ENCODE results near the gene ORM1.
"Not testable (repeated sequence)": the region's sequence is repeated elsewhere in the genome, so short reads cannot be mapped to it uniquely, and the experiment has no call there.

The ORM1 gene

DNA sequence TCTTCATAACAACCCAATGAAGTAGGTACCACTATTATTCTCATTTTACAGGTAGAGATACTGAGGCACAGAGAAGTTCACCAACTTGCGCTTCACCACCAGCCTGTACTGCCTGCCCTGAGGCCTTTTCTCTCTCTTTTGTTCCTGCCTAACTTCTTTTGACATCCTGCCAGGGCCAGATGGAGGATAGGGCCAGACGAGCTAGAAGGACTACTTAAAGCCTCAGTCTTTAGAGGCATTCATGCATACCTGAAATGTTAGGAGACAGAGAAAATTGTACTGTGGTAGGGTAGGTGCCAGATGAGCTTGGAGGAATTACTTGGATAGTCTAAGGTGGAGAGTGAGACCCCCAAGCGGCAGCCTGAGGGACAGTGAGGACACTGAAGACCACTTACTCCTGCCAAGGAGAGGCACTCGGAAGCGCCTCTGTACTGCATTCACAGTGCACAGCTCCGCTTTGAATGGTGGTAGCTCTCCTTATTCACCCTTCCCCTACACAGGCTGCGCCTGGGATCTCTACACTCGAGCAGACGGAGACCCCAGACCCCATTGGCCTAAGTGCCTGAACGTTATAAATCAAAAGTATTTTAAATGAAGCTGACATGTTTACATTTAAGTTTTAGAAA, 6.2 kb upstream of the ORM1 start:
- peaks cover 5% of the 10 kb centered on the region for H3K9me3 ChIP-seq (ENCODE audit: severe bottlenecking)
- DNase-seq: peak; percentile 29
- H3K36me3 ChIP-seq: peaks cover 2% of the 10 kb centered on the region
- TF ChIP-seq, protein P1, sequence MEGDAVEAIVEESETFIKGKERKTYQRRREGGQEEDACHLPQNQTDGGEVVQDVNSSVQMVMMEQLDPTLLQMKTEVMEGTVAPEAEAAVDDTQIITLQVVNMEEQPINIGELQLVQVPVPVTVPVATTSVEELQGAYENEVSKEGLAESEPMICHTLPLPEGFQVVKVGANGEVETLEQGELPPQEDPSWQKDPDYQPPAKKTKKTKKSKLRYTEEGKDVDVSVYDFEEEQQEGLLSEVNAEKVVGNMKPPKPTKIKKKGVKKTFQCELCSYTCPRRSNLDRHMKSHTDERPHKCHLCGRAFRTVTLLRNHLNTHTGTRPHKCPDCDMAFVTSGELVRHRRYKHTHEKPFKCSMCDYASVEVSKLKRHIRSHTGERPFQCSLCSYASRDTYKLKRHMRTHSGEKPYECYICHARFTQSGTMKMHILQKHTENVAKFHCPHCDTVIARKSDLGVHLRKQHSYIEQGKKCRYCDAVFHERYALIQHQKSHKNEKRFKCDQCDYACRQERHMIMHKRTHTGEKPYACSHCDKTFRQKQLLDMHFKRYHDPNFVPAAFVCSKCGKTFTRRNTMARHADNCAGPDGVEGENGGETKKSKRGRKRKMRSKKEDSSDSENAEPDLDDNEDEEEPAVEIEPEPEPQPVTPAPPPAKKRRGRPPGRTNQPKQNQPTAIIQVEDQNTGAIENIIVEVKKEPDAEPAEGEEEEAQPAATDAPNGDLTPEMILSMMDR (IDR thresholded peaks at IDR 0.05; ENCODE audit: low read depth, low read length): peak; percentile 21; the same call in 1 of the 2 replicates
- no peaks in the 10 kb centered on the region for H3K27me3 ChIP-seq (ENCODE audit: insufficient read depth, low read depth, severe bottlenecking)
- H3K4me3 ChIP-seq (ENCODE audit: low read depth, low read length): no peak overlapping the region
- H3K27ac ChIP-seq: peak overlapping the region; percentile 6; the same call in 1 of the 2 replicates

DNA sequence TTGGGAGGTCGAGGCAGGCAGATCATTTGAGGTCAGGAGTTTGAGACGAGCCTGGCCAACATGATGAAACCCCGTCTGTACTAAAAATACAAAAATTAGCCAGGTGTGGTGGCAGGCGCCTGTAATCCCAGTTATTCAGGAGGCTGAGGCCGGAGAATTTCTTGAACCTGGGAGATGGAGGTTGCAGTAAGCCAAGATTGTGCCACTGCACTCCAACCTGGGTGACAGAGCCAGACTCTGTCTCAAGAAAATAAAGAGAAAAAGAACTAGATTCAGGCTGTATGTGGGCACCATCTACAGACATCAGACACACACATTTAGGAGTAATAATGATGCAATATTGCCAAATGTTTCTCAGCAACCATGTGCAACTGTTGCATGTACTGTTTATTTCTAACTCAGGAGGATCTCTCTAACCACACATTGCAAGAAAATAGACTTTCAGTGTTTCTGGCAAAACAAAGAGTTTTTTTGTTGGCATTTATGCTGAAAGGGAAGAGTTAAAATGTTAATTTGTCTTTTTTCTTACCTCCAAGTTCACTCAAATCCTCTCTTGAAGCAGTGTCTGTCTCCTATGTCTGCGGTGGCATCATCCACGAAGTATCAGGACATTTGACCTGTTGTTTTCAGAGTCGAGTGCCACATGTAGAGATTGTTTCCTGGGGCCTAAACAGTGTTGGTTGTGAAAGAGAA, 5.1 kb upstream of the ORM1 start:
- Histone ChIP-seq H3K27ac (no peak overlapping the region; the same call in 1 of the 2 replicates), H3K36me3 (no peaks in the 10 kb centered on the region), H3K27me3 (ENCODE audit: insufficient read depth, low read depth, severe bottlenecking) (no peaks in the 10 kb centered on the region), H3K9me3 (ENCODE audit: severe bottlenecking) (peaks cover 5% of the 10 kb centered on the region), H3K4me3 (ENCODE audit: low read depth, low read length) (no peak overlapping the region)
- TF ChIP-seq, protein P1 (IDR thresholded peaks at IDR 0.05; ENCODE audit: low read depth, low read length): no peak
- DNase-seq: peak; percentile 2

DNA sequence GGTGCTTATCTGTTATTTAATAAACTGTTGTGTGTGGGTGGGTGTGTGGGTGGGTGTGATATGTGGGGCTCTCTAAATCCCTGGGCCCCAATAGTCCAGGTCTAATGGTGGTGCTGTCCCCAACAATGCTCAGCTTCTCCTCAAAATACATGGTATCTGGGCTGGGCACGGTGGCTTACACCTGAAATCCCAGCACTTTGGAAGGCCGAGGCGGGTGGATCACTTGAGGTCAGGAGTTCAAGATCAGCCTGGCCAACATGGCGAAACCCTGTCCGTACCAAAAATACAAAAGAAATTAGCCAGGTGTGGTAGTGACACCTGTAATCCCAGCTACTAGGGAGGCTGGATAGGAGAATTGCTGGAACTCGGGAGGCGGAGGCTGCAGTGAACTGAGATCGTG, 4.5 kb upstream of the ORM1 start:
- Histone ChIP-seq H3K4me3 (ENCODE audit: low read depth, low read length) (no peak overlapping the region), H3K27ac (no peak overlapping the region)

DNA sequence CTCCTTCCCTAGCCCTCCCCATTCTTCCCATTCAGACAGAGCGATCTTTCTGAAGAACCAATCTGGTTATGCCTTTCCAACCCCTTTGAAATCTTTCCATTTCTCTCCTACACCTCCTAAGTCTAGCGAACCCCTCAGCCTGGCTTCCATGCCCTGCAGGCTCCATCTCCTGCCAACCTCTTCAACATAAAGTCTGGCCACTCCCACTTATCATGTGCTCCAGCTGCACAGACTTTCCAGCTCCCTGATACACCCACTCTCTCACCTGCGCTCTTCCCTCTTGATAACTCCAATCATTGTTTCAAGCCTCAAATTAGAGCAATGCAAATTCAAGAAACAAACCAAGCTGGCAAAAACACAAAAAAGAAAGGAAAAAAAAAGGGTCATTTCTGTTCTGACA, 3.8 kb upstream of the ORM1 start:
- H3K4me3 ChIP-seq (ENCODE audit: low read depth, low read length): no peak overlapping the region
- TF ChIP-seq, protein P1 (IDR thresholded peaks at IDR 0.05; ENCODE audit: low read depth, low read length): no peak
- no peaks in the 10 kb centered on the region for H3K27me3 ChIP-seq (ENCODE audit: insufficient read depth, low read depth, severe bottlenecking)
- H3K36me3 ChIP-seq: no peaks in the 10 kb centered on the region
- H3K27ac ChIP-seq: no peak overlapping the region
- DNase-seq: peak; percentile 6
- H3K9me3 ChIP-seq (ENCODE audit: severe bottlenecking): peaks cover 5% of the 10 kb centered on the region

More for the DNA sequence above, 4.5 kb upstream of the ORM1 start:
- H3K9me3 ChIP-seq (ENCODE audit: severe bottlenecking): peaks cover 5% of the 10 kb centered on the region
- DNase-seq: peak; percentile 4
- no peaks in the 10 kb centered on the region for H3K27me3 ChIP-seq (ENCODE audit: insufficient read depth, low read depth, severe bottlenecking)
- H3K36me3 ChIP-seq: no peaks in the 10 kb centered on the region
- TF ChIP-seq, protein P1 (IDR thresholded peaks at IDR 0.05; ENCODE audit: low read depth, low read length): no peak

DNA sequence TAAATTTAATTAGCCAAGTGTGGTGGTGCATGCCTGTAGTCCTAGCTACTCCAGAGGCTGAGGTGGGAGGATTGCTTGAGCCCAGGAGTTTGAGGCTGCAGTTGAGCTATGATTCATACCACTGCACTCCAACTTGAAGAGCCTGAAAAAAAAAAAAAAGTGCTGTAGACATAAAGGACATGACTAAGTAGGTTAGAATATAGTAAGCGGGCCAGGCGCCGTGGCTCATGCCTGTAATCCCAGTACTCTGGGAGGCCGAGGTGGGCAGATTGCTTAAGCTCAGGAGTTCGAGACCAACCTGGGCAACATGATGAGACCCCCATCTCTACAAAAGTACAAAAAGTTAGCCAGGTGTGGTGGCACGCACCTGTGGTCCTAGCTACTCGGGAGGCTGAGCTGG, 2.2 kb upstream of the ORM1 start:
- not testable (repeated sequence) for H3K4me3 ChIP-seq (ENCODE audit: low read depth, low read length); H3K27me3 ChIP-seq (ENCODE audit: insufficient read depth, low read depth, severe bottlenecking); H3K9me3 ChIP-seq (ENCODE audit: severe bottlenecking); H3K36me3 ChIP-seq; H3K27ac ChIP-seq; DNase-seq

DNA sequence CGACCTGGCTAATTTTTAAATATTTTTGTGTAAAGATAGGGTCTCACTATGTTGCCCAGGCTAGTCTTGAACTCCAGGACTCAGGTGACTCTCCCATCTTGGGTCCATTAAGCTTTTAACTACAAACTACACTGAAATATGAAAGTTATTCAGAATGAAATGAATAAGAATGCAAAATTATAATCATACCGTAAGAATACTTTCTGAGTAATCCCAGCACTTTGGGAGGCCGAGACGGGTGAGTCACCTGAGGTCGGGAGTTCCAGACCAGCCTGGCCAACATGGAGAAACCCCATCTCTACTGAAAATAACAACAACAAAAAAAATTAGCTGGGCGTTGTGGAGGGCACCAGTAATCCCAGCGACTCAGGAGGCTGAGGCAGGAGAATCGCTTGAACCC, 1.1 kb upstream of the ORM1 start:
- H3K9me3 ChIP-seq (ENCODE audit: severe bottlenecking): no peaks in the 10 kb centered on the region
- TF ChIP-seq, protein P1 (IDR thresholded peaks at IDR 0.05; ENCODE audit: low read depth, low read length): no peak
- H3K27me3 ChIP-seq (ENCODE audit: insufficient read depth, low read depth, severe bottlenecking): no peaks in the 10 kb centered on the region
- no peak overlapping the region for H3K4me3 ChIP-seq (ENCODE audit: low read depth, low read length)
- DNase-seq: no peak
- H3K36me3 ChIP-seq: no peaks in the 10 kb centered on the region
- no peak overlapping the region for H3K27ac ChIP-seq

DNA sequence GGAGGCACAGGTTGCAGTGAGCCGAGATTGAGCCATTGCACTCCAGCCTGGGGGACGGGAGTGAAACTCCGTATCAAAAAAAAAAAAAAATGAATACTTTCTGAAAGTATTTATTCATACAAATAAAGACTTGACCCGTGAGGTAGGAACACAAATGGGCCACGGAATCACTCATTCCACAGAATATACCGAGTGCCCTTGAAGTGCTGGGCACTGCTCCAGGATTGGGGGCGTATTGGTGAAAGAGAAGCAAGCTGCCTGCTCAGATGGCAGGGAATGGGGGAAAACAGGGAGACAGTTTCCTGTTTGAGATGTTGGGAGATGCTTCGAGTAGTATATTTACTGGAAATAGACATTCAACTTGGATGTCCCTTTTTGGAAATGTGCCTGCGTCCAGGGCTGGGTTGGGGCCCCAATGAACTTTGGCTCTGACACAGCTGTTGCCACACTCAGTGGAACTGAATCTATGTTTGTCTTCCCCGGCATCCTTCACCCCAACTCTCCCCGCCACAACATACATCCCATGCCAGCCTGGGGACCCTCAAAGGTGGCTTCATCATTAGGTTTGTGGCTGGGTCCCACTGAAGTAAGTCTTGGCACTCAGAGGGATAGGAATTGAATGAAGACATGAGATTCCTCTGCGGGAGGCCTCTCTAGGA, 609 bp upstream of the ORM1 start:
- DNase-seq; H3K4me3 ChIP-seq (ENCODE audit: low read depth, low read length); H3K27me3 ChIP-seq (ENCODE audit: insufficient read depth, low read depth, severe bottlenecking); H3K9me3 ChIP-seq (ENCODE audit: severe bottlenecking); H3K27ac ChIP-seq; H3K36me3 ChIP-seq: not testable (repeated sequence)

DNA sequence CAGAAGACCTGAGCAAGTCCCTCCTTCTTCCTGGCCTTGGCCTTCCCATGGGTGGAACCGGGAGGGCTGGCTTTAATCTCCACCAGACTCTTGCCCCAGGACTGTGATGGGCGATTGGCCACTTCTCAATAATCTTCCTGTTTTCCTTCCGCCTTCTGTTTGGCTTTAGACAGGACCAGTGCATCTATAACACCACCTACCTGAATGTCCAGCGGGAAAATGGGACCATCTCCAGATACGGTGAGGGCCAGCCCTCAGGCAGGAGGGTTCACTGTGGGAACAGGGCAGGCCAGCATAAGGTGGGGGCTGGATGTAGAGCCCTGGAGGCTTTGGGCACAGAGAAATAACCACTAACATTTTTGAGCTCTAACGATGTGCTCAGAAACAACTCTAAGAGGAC, 951 bp downstream of the ORM1 start:
- not testable (repeated sequence) for H3K9me3 ChIP-seq (ENCODE audit: severe bottlenecking); H3K27ac ChIP-seq; H3K4me3 ChIP-seq (ENCODE audit: low read depth, low read length); DNase-seq; H3K27me3 ChIP-seq (ENCODE audit: insufficient read depth, low read depth, severe bottlenecking); H3K36me3 ChIP-seq
